Measurements from ENCODE around the gene EXOSC10.

Gene EXOSC10

DNA sequence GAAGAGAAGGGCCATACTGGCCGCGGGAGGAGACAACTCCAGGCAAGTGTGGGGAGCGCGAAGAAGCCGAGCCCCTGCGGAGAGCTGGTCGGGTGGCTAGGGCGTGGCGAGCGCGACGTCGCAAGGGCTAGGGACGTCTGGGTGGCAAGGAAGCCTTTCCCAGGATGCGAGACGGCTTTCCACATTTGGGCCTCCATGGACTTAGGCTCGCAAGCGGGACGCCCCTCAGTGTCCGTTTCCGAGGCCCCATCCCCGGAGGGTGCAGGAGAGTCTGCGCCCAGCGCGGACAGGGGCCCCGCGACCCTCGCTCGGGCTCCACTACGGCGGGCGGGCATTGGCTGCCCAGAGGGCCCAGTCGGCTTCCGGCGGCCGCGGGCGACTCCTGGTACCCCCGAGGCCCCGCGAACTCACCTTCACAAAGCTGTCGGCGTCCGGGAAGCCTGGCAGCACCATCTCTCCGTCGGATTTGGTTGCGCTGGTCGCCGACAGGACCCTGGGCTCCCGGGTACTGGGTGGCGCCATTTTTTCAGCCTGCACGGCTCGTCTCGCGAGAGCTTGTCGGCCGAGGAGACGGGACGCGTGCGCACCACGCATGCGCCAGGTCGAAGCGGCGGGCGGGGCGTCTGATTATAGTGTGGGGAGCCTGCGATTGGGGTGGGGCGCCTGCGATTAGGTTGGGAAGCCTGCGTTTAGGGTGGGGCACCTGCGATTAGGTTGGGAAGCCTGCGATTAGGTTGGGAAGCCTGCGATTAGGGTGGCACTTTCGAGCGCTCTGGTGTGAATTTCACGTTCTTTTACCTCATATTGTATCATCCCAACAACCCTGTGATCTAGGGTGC, at the start of gene EXOSC10:
Gene EXOSC10, minus strand, starts transcription at position 560 of the 839 bp plus-strand sequence. Its CDS starts 38 bp downstream, at position 522.
- DNase-seq (ENCODE audit: low read depth in 2 of 2): peak; percentile 93 to 96

DNA sequence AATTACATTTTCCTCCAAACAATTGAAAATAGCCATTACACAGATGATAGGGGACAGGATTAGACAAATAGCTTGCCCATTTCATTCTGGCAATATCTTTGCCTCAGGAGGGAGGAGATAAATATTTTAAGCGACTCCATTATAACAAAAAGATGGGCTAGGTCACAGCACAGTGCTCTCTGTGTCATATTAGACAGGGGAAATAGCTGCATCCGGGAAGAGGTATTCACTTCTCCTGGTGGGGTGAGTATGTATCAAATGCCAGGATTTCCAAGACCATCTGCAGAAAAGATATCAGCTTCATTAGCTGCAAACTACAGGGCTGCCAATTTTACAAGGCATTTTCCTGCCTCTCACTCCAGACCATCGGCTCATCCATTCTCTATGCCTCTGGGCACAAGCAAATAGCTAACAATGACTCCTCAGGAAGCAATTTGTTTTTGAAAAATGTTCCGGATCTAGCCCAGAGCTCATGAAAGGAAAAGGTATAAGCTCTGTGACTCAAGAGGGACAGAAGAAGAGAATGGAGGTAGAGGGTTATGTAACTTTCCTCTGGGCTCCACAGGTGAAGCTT, 47.6 kb upstream of the EXOSC10 start:
- DNase-seq (ENCODE audit: low read depth in 2 of 2): no peak

DNA sequence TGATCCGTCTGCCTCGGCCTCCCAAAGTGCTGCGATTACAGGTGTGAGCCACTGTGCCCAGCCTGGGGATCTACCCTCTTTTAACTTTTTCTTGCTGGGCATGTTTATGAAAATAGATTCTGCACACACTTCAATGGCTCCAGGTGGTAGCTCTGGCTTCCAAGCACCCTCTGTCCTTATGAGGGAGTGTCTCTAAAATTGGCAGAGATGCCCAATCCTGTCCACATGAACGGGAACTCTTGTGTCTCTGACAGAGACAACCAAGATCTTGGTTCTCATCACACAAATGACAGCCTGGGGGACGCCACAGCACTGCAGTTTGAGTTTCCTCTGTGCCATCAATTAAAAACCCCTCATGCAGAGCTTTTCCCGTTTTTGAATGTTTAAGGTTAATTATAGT, 46.1 kb upstream of the EXOSC10 start:
- DNase-seq (ENCODE audit: low read depth in 2 of 2): no peak

DNA sequence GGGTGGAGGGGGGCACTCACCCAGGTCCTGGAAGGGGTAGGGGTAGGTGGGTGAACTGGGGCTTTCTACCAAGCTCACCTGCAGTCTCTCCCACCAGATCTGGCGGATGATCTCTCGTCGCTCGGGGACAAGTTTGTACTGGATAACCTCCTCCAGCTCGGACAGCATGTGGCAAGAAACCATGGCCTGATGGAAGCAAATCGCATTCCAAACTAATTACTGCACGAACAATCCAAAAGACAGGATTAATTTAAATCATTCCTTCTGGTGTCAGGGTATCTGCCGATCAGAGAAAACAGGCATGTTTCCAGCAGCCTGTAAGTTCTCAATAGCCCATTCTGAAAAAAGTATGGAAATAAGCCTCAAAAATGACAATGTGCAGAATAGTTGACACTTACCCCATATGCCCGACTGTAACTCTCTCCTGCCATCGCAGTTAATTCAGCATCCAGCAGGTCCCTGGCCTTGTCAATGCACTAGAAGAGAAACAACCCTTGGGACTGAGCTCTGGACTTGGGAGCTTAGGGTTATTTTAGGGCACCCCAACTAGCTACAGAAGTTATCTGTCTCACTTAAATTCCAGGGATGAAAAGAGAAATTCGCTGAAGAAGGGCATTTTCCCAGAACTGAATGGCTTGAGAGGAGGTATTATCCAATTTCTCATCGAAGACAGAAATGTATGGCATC, 45.0 kb upstream of the EXOSC10 start:
- no peak for DNase-seq (ENCODE audit: low read depth in 2 of 2)

DNA sequence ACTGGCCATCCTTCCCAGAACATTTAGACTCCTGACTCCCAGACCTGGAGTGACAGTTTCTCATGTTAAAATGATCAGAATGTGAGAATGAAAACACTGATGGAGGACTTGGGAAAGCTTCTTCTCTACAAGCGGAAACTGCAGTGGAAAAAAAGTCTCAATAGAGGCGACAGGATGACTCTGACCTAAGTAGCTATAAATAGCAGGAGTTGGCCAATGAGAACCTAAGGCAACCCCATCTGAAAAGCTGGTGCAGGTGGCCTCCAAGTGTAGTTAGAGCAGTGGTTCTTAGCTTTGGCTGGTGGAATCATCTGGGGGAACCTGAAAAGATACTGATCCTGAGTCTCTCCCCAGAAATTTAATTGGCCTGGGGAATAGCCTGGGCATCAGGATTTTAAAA, 44.2 kb upstream of the EXOSC10 start:
- no peak for DNase-seq (ENCODE audit: low read depth in 2 of 2)

DNA sequence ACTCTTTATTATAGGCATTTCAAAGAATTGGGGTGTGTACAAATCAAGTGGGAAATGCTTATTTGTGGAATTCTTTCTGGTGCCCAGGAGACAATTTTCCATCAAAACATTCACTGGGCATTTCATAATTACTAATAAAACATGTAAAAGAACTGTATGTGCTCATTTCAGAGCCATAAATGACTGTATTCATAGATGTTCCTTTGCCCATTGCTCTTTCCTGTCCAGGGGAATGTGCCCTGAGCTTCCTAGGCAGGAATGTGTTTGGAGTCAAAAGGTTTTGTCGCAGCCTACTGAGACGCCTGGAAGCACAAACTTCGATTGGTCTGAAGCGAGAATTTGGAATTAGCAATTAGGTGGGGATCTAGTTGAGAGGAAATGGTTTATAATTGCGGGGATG, 43.7 kb upstream of the EXOSC10 start:
- no peak for DNase-seq (ENCODE audit: low read depth in 2 of 2)

DNA sequence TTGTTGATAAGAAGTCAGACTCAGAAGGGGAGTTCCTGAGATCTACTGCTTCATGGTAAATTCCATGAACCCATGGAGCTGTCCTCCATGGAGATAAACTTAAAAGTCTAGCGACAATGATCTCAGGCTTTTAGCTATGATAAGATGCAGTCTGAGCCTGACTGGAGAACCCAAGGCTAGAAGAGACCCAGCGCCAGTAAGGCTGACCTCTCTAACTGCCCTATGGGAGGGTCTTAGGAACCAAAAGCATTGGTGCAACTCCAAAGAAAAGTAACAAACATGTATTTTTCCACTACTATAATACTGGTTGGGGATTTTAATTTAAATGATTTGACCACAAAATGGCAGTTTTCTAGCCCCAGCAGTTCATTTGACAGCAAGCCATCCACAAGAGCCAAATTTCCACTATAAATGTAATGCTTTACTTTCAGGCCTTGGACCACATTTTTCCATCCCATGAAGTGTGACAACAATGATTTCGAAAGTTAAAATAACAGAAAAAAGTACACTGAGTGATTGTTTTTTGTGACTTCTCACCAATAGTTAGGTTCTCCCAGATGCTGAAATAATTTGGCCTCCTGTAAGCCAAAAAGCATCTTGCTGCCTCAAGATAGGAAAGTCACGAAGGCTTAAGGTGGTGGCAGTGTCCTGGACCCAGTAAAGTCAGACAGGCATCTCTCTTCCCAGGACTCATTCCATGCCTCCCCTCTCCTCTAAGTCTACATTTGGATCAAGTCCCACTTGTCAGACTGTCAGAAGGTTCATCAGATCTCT, 43.1 kb upstream of the EXOSC10 start:
- DNase-seq (ENCODE audit: low read depth in 2 of 2): no peak

DNA sequence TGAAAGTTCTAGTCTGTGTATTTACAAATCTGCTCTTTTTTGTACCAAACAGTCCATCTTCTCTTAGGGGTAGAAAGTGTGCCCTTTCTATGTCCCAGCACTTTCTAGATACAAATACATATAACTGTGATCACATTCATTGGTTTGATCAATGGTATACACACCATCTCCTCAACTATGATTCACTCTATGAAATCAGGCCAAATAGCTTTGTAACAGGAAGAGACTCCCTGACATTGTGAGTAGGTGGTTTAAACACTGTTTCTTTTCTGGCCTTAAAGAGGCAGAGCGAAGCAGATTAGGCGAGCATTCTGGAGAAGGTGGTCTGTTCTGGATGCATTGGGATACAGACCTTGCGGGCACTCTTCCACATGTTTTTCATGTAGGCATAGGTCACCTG, 39.3 kb upstream of the EXOSC10 start:
- DNase-seq (ENCODE audit: low read depth in 2 of 2): no peak

DNA sequence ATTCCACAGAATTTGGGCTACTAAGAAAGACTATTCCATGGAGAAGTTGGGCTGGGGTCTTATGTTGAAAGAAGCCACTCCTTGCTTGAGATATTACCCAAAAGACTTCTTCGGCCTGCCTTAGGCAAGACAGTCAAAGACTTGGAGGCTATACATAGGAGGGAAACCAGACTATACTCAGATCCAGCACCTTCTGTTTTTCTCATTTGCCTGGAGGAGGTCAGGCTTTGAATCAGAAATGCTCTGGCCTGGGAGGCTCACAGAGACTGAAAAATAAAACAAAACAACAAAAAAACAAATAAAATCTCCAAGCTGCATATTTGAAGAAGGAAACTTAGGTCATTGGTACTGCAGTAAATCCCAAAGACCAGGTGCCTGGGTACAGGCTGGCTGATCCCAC, 38.4 kb upstream of the EXOSC10 start:
- no peak for DNase-seq (ENCODE audit: low read depth in 2 of 2)

DNA sequence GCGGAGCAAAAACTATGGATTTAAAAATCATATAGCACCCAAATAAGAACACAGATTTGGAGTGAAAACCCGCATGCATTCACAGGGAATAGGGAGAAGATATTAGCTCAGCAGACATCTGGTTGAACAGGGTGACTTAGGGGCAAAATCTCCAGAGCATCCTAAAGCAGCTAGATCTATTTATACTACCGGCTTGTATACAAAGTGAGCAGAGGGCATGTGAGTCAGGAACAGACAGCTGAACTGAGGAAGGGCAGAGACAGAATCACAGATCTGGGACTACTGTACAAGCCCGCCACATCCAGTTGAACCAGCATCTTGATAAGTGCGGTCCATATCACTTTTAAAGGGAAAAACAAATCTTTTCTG, 35.2 kb upstream of the EXOSC10 start:
- DNase-seq (ENCODE audit: low read depth in 2 of 2): no peak

DNA sequence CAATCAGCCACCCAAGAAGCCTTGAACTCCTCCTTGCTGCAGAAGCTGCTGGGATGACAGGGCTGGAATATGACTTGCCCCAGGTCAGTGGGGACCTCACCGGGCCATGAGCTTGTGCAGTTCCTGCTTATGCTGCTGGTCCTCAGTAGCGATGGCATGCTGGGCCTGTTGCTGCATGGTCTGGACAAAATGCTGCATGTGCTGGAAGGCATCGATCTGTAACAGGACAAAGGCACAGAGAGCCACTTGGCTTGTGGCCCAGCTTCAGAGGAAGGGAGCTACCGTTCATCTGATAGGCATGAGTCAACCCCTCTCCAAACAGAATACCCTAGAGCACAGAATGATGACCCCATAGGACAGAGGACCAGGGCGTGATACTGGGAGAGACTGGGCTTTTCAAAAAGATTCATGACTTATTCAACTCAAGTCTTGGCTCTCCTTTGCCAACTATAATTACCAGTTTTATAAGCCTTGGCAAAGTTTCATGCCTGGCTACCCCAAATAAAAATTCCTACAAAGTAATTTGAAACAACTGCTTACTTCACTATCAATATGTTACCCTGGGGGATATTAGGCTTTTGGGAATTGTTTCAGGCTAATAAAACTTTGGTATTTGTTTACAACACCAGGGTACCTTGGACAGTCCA, 34.7 kb upstream of the EXOSC10 start:
- DNase-seq (ENCODE audit: low read depth in 2 of 2): no peak

DNA sequence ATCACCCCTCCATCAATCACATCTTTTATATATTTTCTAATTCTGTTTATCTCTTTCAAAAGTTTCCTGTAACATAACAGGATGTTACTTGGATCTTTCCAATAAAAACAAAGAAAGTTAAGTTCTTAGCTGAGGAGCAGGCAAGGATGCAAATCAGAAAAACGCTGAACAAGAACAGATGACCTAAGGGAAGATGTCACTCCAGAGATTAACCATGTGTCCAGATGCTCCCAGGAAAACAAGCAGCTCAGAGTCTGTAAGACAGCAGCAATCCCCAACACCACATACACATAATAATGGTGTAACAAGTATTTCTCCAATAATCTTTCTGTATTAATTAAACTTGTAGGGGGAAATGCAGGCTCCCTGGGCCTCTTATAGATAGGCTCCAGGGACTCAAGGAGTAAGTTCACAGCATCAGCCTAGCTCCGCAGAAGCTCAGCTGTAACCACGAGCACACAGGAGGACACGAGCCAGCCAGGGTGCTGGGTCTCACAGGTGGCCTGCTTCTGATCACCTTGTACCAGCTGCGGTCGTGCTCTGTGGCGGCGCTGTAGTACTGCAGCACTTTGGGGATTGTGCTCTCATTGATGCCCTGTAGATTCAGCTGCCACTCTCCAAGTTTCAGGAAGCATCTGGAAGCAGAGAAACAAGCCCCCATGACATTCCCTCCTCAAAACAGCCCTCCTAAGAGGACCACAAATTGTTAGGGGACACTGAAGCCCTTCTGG, 33.1 kb upstream of the EXOSC10 start:
- DNase-seq (ENCODE audit: low read depth in 2 of 2): no peak

DNA sequence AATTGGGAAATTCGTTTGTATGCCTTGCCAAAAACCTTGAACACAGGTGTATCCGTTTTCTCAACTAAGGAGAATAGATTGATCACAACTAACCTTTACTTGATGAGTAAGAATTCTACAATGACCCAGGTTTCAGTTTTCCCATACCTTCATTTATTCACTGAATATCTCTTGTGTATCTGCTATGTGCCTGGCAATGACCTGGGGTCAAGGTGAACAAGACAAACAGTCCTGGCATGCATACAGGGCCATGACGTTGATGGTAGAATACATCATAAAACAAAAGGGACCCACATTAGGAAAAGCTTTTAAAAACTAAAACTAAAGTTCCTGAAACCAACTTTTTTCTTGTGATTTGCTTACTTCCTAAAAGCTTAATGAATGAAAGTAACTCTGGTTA, 32.1 kb upstream of the EXOSC10 start:
- DNase-seq (ENCODE audit: low read depth in 2 of 2): no peak

DNA sequence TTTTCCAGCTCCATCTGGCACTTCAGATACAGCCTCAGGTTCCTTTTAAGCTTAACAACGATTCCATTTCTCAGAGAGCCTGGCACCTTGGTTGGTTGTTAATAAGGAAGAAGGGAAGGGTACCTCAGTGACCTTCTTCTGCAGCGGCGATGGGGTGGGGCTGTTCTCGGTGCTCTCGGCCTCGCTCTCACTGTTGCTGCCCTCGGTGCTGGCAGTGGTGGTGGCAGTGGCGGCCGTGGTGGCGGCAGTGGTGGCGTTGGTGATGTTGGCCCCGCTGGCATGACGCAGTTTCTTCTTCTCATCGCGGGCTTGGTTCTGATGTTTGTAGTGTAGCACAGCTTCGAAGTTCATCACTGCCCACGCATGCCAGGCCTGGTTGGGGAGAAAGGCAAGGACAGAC, 30.7 kb upstream of the EXOSC10 start:
- DNase-seq (ENCODE audit: low read depth in 2 of 2): no peak

DNA sequence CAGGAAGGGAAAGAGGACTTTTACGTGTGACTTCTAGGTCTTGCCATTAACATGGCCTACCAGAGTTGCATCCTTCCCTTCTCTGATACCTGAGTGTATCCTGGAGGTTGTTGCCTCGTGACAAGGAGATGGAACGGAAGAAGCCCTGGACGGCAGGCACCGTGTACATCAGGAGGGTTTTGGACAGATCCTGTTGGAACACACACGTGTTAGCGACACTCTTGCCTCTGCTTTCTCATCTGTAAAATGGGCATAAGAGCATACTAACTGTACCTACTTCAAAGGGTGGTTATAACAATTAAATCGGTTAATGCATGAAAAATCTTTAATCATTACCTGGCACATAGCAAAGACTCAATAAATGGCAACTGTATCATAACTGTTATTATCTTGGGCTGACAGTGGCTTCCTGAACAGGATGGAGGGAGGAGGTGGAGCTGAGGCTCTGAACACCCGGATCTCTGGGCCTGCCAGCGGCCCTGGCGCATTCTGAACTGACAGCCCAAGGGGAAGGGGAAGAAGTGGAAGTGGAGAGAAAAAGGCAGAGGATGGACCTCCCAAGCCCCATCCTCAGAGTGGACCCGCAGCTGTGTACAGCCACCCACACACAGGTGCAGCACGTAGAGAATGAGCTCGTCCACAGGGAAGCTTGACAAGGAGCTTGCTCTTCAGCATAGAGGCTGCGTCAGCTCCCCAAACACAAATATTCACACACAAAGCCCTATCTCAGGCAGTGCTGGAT, 30.2 kb upstream of the EXOSC10 start:
- no peak for DNase-seq (ENCODE audit: low read depth in 2 of 2)

DNA sequence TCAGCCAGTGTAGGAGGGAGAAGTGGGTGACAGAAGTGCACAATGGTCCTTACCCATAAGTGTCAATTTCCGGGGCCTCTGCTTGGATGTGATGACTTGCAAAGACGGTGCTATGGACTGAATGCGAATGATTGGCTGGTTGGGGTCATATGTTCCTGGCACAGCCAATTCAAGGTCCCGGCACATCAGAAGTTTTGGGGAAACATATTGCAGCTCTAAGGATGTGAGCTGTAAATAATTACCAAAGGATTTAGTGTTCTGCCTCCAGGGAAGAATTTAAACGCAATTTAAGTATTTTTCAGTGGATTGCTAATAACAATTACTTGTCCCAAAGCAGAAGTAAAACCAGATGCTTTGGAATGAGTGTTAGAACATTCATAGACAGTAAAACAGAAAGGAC, 26.9 kb upstream of the EXOSC10 start:
- no peak for DNase-seq (ENCODE audit: low read depth in 2 of 2)

DNA sequence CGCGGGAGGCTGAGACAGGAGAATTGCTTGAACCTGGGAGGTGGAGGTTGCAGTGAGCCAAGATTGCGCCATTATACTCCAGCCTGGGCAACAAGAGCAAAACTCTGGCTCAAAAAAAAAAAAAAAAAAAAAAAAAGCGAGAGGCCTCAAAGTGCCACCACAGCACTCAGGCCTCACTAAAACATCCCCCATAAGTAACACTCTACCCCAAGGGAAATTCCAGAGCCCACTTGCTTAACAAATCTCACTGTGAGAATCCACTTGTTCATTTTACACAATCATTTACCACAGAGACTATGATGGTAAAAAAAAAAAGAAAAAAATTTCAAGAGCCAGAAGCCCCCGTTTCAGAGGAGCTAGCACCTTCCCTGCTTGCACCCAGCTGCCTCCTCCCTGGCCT, 26.3 kb upstream of the EXOSC10 start:
- DNase-seq (ENCODE audit: low read depth in 2 of 2): no peak

DNA sequence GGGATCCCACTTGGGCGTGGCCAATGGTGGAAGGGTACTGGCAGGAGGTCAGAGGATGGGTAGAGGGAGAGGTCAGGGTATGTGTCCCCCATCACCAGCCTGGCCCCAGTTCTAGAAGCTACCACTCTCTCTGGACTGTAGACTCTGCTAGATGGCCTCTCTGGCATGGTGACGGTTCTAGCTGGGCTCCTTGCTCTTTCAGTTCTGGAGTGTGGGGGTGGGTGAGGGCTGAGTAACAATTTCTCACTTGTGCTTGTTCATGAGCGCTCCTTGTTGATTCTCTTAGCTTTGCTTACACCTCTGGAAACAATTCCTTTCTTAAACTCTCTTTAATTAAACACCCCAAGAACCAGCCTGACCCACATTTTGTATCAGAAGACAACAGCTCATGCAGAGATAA, 25.3 kb upstream of the EXOSC10 start:
- no peak for DNase-seq (ENCODE audit: low read depth in 2 of 2)

DNA sequence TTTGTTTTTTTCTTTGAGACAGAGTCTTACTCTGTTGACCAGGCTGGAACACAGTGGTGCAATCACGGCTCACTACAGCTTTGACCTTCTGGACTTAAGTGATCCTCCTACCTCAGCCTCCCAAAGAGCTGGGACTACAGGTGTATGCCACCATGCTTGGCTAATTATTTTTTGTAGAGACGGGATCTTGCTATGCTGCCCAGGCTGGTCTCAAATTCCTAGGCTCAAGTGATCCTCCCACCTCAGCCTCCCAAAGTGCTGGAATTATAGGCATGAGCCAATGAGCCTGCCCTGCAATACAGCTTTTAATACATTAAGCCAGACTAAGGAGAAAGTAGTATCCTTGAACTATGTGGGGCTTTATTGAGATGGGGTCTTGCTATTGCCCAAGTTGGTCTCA, 16.6 kb upstream of the EXOSC10 start:
- DNase-seq (ENCODE audit: low read depth in 2 of 2): no peak

DNA sequence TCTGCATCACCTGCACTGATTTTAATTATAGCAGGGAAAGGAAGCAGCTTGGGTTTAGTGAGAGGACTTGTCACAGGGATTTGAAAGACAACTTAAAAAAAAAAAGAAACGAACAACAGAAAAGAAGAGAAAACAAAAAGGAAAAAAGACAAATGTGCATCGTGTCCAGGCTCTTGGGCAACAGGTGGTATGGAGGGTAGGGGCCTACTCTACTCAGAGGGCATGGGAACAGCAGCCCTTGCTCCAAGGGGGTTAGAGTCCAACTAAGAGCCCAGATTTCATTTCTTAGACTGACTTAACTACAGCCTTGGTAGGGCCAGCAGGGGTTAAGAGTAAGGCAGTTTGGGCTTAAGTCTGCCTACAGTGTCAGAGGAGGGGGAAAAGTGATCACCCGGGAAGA, 15.3 kb upstream of the EXOSC10 start:
- no peak for DNase-seq (ENCODE audit: low read depth in 2 of 2)

Data from activated CD4-positive, alpha-beta T cell treated with anti-CD3 and anti-CD28 coated beads for 24 hours (primary cell).